Endothelial cell of umbilical vein (primary cell): Measurements from ENCODE around the gene KRT79. TPM values are rescaled to one million over a fixed set of nuclear protein-coding genes. Genes with fewer than 3 reads are reported as not detected.

Source experiments
- BruUV-seq: library from RNA; stranded (reverse); fragments of 400-500 nt; replicated peaks from 2 replicates; lab custom pipeline; 2021; lab: Mats Ljungman, UMichigan
- CTCF ChIA-PET: fragments of 300-600, 350-600 bp; sonication (Branson Sonifier 250); formaldehyde crosslinking; loops from one replicate; lab custom pipeline; 2021; ENCODE audit warnings: antibody characterized with exemption, inconsistent platforms; lab: Charles Lee
- POLR2A ChIA-PET: fragments of 300-600, 350-600 bp; sonication (Branson Sonifier 250); formaldehyde crosslinking; loops from one replicate; lab custom pipeline; 2021; ENCODE audit warnings: antibody characterized with exemption, inconsistent platforms; lab: Charles Lee
- DNase-seq: peaks from one replicate; pipeline ENCODE4 v3.0.0-alpha.2; 2011; ENCODE audit warnings: low read depth, low spot score
- FAIRE-seq: peaks from 2 replicates; lab custom pipeline; 2011; peaks lifted over from hg19 to GRCh38; lab: Jason Lieb, UNC
- H2AFZ ChIP-seq: 2 replicates; pipeline ENCODE4 v1.6.0; 2012; ENCODE audit warnings: low read depth, low read length, control low read depth, inconsistent platforms
- H3K27ac ChIP-seq: 2 replicates; pipeline ENCODE4 v1.5.1; 2011; ENCODE audit warnings: low read depth, mild to moderate bottlenecking, control low read depth, low read length, moderate library complexity; ENCODE audit not compliant: insufficient read depth
- H3K27me3 ChIP-seq, 2 experiments: 2 replicates each; pipeline versions ENCODE4 v1.6.0 to v1.6.1; 2011; ENCODE audit warnings: low read length in 2 of 2, mixed read lengths in 1 of 2; ENCODE audit not compliant: control insufficient read depth in 2 of 2, insufficient read depth in 2 of 2
- H3K36me3 ChIP-seq, 2 experiments: 2 replicates in 1 of 2; 3 replicates in 1 of 2; pipeline ENCODE4 v1.5.1; 2011; ENCODE audit warnings: low read length in 2 of 2, mild to moderate bottlenecking in 1 of 2, moderate library complexity in 1 of 2; ENCODE audit not compliant: control insufficient read depth in 2 of 2, insufficient read depth in 2 of 2; ENCODE audit errors: extremely low read depth in 1 of 2
- H3K4me1 ChIP-seq: 3 replicates; pipeline ENCODE4 v1.5.1; 2011; ENCODE audit warnings: mild to moderate bottlenecking, low read length; ENCODE audit not compliant: control insufficient read depth, insufficient read depth; ENCODE audit errors: extremely low read depth
- H3K4me2 ChIP-seq: 2 replicates; pipeline ENCODE4 v1.6.1; 2011; ENCODE audit warnings: low read length, control low read depth, mixed read lengths; ENCODE audit not compliant: insufficient read depth
- H3K4me3 ChIP-seq, 3 experiments: fragments of 200-600 bp in 1 of 3; sonication (generic), shearing (Covaris generic) in 1 of 3; replicated peaks in 1 of 3; 2 replicates each; pipeline ENCODE4 v1.5.1; 2011 to 2016; ENCODE audit warnings: control low read depth in 3 of 3, low read length in 3 of 3, mild to moderate bottlenecking in 2 of 3, inconsistent platforms in 1 of 3, low read depth in 1 of 3, moderate library complexity in 1 of 3; ENCODE audit not compliant: insufficient read depth in 1 of 3
- H3K79me2 ChIP-seq: 2 replicates; pipeline ENCODE4 v1.6.0; 2012; ENCODE audit warnings: low read length, inconsistent platforms; ENCODE audit not compliant: control insufficient read depth, insufficient read depth
- H3K9ac ChIP-seq: replicated peaks from 2 replicates; pipeline ENCODE3; 2011; ENCODE audit warnings: low read length, control low read depth; ENCODE audit not compliant: insufficient read depth; ENCODE audit errors: extremely low read depth
- H3K9me1 ChIP-seq: replicated peaks from 3 replicates; pipeline ENCODE4 v1.6.0; 2011; ENCODE audit warnings: mild to moderate bottlenecking, low read length; ENCODE audit not compliant: control insufficient read depth, insufficient read depth; ENCODE audit errors: extremely low read depth
- H3K9me3 ChIP-seq: replicated peaks from 2 replicates; pipeline ENCODE4 v1.5.1; 2012; ENCODE audit warnings: low read length, inconsistent platforms; ENCODE audit not compliant: control insufficient read depth, insufficient read depth
- H4K20me1 ChIP-seq: replicated peaks from 2 replicates; pipeline ENCODE3; 2011; ENCODE audit warnings: mild to moderate bottlenecking, low read length; ENCODE audit not compliant: control insufficient read depth, insufficient read depth; ENCODE audit errors: extremely low read depth
- FOS ChIP-seq: IDR thresholded peaks from 2 replicates; pipeline ENCODE4 v1.6.1; 2011; ENCODE audit warnings: mild to moderate bottlenecking, low read length, moderate library complexity, borderline replicate concordance; ENCODE audit not compliant: insufficient read depth
- GATA2 ChIP-seq: IDR thresholded peaks from 2 replicates; pipeline ENCODE4 v1.7.0; 2011; ENCODE audit warnings: low read depth, mild to moderate bottlenecking, moderate library complexity, mixed read lengths, low read length; ENCODE audit not compliant: insufficient read length, insufficient read depth
- JUN ChIP-seq: IDR thresholded peaks from 2 replicates; pipeline ENCODE4 v1.6.1; 2011; ENCODE audit warnings: borderline replicate concordance, low read depth; ENCODE audit not compliant: insufficient read length, insufficient read depth
- MAX ChIP-seq: IDR thresholded peaks from 2 replicates; pipeline ENCODE4 v1.6.1; 2011; ENCODE audit not compliant: insufficient read depth, insufficient read length
- dilution Hi-C: fragments of 300-500 bp; cut with MboI; formaldehyde crosslinking; loops from one replicate; pipeline ENCODE4 v1.15.0; 2019; ENCODE audit warnings: low sequenced_read_pairs; ENCODE audit not compliant: extremely low pct_ligation_motif_present
- intact Hi-C: fragments of 100-400 bp; cut with micrococcal nuclease; formaldehyde crosslinking; loops from one replicate; pipeline ENCODE4 v1.10.0; 2022
- polyA plus RNA-seq, 4 experiments: library from polyadenylated mRNA; depleted of rRNA in 3 of 4; stranded (reverse) in 3 of 4; unstranded in 1 of 4; fragments of >200 nt; gene quantifications; 2 replicates each; pipeline versions ENCODE4 v1.2.1 to v1.2.3, GENCODE V29; 2011 to 2012; ENCODE audit warnings: missing spikeins in 1 of 4
- total RNA-seq: library from RNA; stranded (reverse); gene quantifications from 2 replicates; pipeline ENCODE4 v1.2.3, GENCODE V29; 2021
- TF ChIP-seq, protein P1 (sequence below), 2 donors: IDR thresholded peaks; 1 replicate in 1 of 2; 2 replicates in 1 of 2; pipeline ENCODE4 v1.5.1; 2011; ENCODE audit warnings: low read length in 2 of 2, mild to moderate bottlenecking in 2 of 2, moderate library complexity in 2 of 2, control low read depth in 1 of 2, inconsistent platforms in 1 of 2, low read depth in 1 of 2; ENCODE audit not compliant: insufficient read depth in 1 of 2; ENCODE audit errors: extremely low read depth in 1 of 2

KRT79 gene
- total and polyA plus RNA-seq, 2 donors (not counting 3 experiments of a cell fraction or from before 2014, with no cell fraction given): not detected

- TF ChIP-seq FOS (no peak), MAX (no peak), GATA2 (no peak), JUN (no peak)
- TF ChIP-seq, protein P1, sequence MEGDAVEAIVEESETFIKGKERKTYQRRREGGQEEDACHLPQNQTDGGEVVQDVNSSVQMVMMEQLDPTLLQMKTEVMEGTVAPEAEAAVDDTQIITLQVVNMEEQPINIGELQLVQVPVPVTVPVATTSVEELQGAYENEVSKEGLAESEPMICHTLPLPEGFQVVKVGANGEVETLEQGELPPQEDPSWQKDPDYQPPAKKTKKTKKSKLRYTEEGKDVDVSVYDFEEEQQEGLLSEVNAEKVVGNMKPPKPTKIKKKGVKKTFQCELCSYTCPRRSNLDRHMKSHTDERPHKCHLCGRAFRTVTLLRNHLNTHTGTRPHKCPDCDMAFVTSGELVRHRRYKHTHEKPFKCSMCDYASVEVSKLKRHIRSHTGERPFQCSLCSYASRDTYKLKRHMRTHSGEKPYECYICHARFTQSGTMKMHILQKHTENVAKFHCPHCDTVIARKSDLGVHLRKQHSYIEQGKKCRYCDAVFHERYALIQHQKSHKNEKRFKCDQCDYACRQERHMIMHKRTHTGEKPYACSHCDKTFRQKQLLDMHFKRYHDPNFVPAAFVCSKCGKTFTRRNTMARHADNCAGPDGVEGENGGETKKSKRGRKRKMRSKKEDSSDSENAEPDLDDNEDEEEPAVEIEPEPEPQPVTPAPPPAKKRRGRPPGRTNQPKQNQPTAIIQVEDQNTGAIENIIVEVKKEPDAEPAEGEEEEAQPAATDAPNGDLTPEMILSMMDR (IDR thresholded peaks at IDR 0.05; ENCODE audit: extremely low read depth in 1 of 2, insufficient read depth in 1 of 2, low read depth in 1 of 2, low read length in 2 of 2): no peak
- Histone ChIP-seq H3K9me3 (no peaks in the 10 kb centered on the region), H4K20me1 (no peaks in the 10 kb centered on the region), H3K4me1 (no peaks in the 10 kb centered on the region), H3K9me1 (no peaks in the 10 kb centered on the region), H2AFZ (no peak overlapping the region), H3K4me2 (no peak overlapping the region), H3K4me3 (no peak overlapping the region), H3K27ac (no peak overlapping the region), H3K9ac (no peak overlapping the region), H3K79me2 (no peaks in the 10 kb centered on the region), H3K27me3 (peaks cover 12 to 17% of the 10 kb centered on the region in 2 experiments), H3K36me3 (no peaks in the 10 kb centered on the region)
- dilution Hi-C loops (no loop called here), intact Hi-C loops (no loop called here)
- POLR2A ChIA-PET: no interaction called here
- no peak for DNase-seq
- BruUV-seq: no TSS peak
- no peak for FAIRE-seq
- CTCF ChIA-PET: interaction anchor here (0.6 to 1.3 kb wide), 2 partner anchors 11 to 23 kb away, joined by 3 read pairs; partner anchors contain the start of gene KRT76
These were observed 45.8 kb downstream of the KRT79 start for GRCh38 chr12:52788192-52788875.
